Endothelial cell of umbilical vein (primary cell): ENCODE measurements around the gene CELF2. TPM values are rescaled to one million over a fixed set of nuclear protein-coding genes. Genes with fewer than 3 reads are reported as not detected.
"Not testable (repeated sequence)": the region's sequence is repeated elsewhere in the genome, so short reads cannot be mapped to it uniquely, and the experiment has no call there.

Source experiments
- BruUV-seq: library from RNA; stranded (reverse); fragments of 400-500 nt; replicated peaks from 2 replicates; lab custom pipeline; 2021; lab: Mats Ljungman, UMichigan
- CTCF ChIA-PET: fragments of 300-600, 350-600 bp; sonication (Branson Sonifier 250); formaldehyde crosslinking; loops from one replicate; lab custom pipeline; 2021; ENCODE audit warnings: antibody characterized with exemption, inconsistent platforms; lab: Charles Lee
- POLR2A ChIA-PET: fragments of 300-600, 350-600 bp; sonication (Branson Sonifier 250); formaldehyde crosslinking; loops from one replicate; lab custom pipeline; 2021; ENCODE audit warnings: antibody characterized with exemption, inconsistent platforms; lab: Charles Lee
- DNase-seq: peaks from one replicate; pipeline ENCODE4 v3.0.0-alpha.2; 2011; ENCODE audit warnings: low read depth, low spot score
- FAIRE-seq: peaks from 2 replicates; lab custom pipeline; 2011; peaks lifted over from hg19 to GRCh38; lab: Jason Lieb, UNC
- H2AFZ ChIP-seq: 2 replicates; pipeline ENCODE4 v1.6.0; 2012; ENCODE audit warnings: low read depth, low read length, control low read depth, inconsistent platforms
- H3K27ac ChIP-seq: 2 replicates; pipeline ENCODE4 v1.5.1; 2011; ENCODE audit warnings: low read depth, mild to moderate bottlenecking, control low read depth, low read length, moderate library complexity; ENCODE audit not compliant: insufficient read depth
- H3K27me3 ChIP-seq, 2 experiments: 2 replicates each; pipeline versions ENCODE4 v1.6.0 to v1.6.1; 2011; ENCODE audit warnings: low read length in 2 of 2, mixed read lengths in 1 of 2; ENCODE audit not compliant: control insufficient read depth in 2 of 2, insufficient read depth in 2 of 2
- H3K36me3 ChIP-seq, 2 experiments: 2 replicates in 1 of 2; 3 replicates in 1 of 2; pipeline ENCODE4 v1.5.1; 2011; ENCODE audit warnings: low read length in 2 of 2, mild to moderate bottlenecking in 1 of 2, moderate library complexity in 1 of 2; ENCODE audit not compliant: control insufficient read depth in 2 of 2, insufficient read depth in 2 of 2; ENCODE audit errors: extremely low read depth in 1 of 2
- H3K4me1 ChIP-seq: 3 replicates; pipeline ENCODE4 v1.5.1; 2011; ENCODE audit warnings: mild to moderate bottlenecking, low read length; ENCODE audit not compliant: control insufficient read depth, insufficient read depth; ENCODE audit errors: extremely low read depth
- H3K4me2 ChIP-seq: 2 replicates; pipeline ENCODE4 v1.6.1; 2011; ENCODE audit warnings: low read length, control low read depth, mixed read lengths; ENCODE audit not compliant: insufficient read depth
- H3K4me3 ChIP-seq, 3 experiments: fragments of 200-600 bp in 1 of 3; sonication (generic), shearing (Covaris generic) in 1 of 3; replicated peaks in 1 of 3; 2 replicates each; pipeline ENCODE4 v1.5.1; 2011 to 2016; ENCODE audit warnings: control low read depth in 3 of 3, low read length in 3 of 3, mild to moderate bottlenecking in 2 of 3, inconsistent platforms in 1 of 3, low read depth in 1 of 3, moderate library complexity in 1 of 3; ENCODE audit not compliant: insufficient read depth in 1 of 3
- H3K79me2 ChIP-seq: 2 replicates; pipeline ENCODE4 v1.6.0; 2012; ENCODE audit warnings: low read length, inconsistent platforms; ENCODE audit not compliant: control insufficient read depth, insufficient read depth
- H3K9ac ChIP-seq: replicated peaks from 2 replicates; pipeline ENCODE3; 2011; ENCODE audit warnings: low read length, control low read depth; ENCODE audit not compliant: insufficient read depth; ENCODE audit errors: extremely low read depth
- H3K9me1 ChIP-seq: replicated peaks from 3 replicates; pipeline ENCODE4 v1.6.0; 2011; ENCODE audit warnings: mild to moderate bottlenecking, low read length; ENCODE audit not compliant: control insufficient read depth, insufficient read depth; ENCODE audit errors: extremely low read depth
- H3K9me3 ChIP-seq: replicated peaks from 2 replicates; pipeline ENCODE4 v1.5.1; 2012; ENCODE audit warnings: low read length, inconsistent platforms; ENCODE audit not compliant: control insufficient read depth, insufficient read depth
- H4K20me1 ChIP-seq: replicated peaks from 2 replicates; pipeline ENCODE3; 2011; ENCODE audit warnings: mild to moderate bottlenecking, low read length; ENCODE audit not compliant: control insufficient read depth, insufficient read depth; ENCODE audit errors: extremely low read depth
- CTCF ChIP-seq, 2 donors: IDR thresholded peaks; 1 replicate in 1 of 2; 2 replicates in 1 of 2; pipeline ENCODE4 v1.5.1; 2011; ENCODE audit warnings: low read length in 2 of 2, mild to moderate bottlenecking in 2 of 2, moderate library complexity in 2 of 2, control low read depth in 1 of 2, inconsistent platforms in 1 of 2, low read depth in 1 of 2; ENCODE audit not compliant: insufficient read depth in 1 of 2; ENCODE audit errors: extremely low read depth in 1 of 2
- dilution Hi-C: fragments of 300-500 bp; cut with MboI; formaldehyde crosslinking; loops from one replicate; pipeline ENCODE4 v1.15.0; 2019; ENCODE audit warnings: low sequenced_read_pairs; ENCODE audit not compliant: extremely low pct_ligation_motif_present
- intact Hi-C: fragments of 100-400 bp; cut with micrococcal nuclease; formaldehyde crosslinking; loops from one replicate; pipeline ENCODE4 v1.10.0; 2022
- polyA plus RNA-seq, 4 experiments: library from polyadenylated mRNA; depleted of rRNA in 3 of 4; stranded (reverse) in 3 of 4; unstranded in 1 of 4; fragments of >200 nt; gene quantifications; 2 replicates each; pipeline versions ENCODE4 v1.2.1 to v1.2.3, GENCODE V29; 2011 to 2012; ENCODE audit warnings: missing spikeins in 1 of 4
- total RNA-seq: library from RNA; stranded (reverse); gene quantifications from 2 replicates; pipeline ENCODE4 v1.2.3, GENCODE V29; 2021

The CELF2 gene
- total and polyA plus RNA-seq, 2 donors (not counting 3 experiments of a cell fraction or from before 2014, with no cell fraction given): 21.6 to 42.6 TPM

- Histone ChIP-seq H3K4me3 (no peak overlapping the region), H3K4me2 (no peak overlapping the region), H3K27me3 (no peaks in the 10 kb centered on the region), H3K4me1 (no peaks in the 10 kb centered on the region), H3K79me2 (no peaks in the 10 kb centered on the region), H3K27ac (no peak overlapping the region), H4K20me1 (no peaks in the 10 kb centered on the region), H2AFZ (no peak overlapping the region), H3K9me3 (no peaks in the 10 kb centered on the region), H3K9ac (no peak overlapping the region), H3K36me3 (no peaks in the 10 kb centered on the region), H3K9me1 (no peaks in the 10 kb centered on the region)
- CTCF ChIA-PET: no interaction called here
- intact Hi-C loops: no loop called here
- POLR2A ChIA-PET: no interaction called here
- DNase-seq (no peak), FAIRE-seq (no peak)
- dilution Hi-C loops: no loop called here
- no TSS peak for BruUV-seq
- no peak for TF ChIP-seq CTCF (IDR thresholded peaks at IDR 0.05; ENCODE audit: extremely low read depth in 1 of 2, insufficient read depth in 1 of 2, low read depth in 1 of 2, low read length in 2 of 2)
Measured at GRCh38 chr10:11364241-11364640, 346.6 kb downstream of the CELF2 start.

- POLR2A ChIA-PET, H3K9ac ChIP-seq, H3K79me2 ChIP-seq, H3K27ac ChIP-seq, H4K20me1 ChIP-seq, CTCF ChIA-PET, H3K27me3 ChIP-seq, H3K36me3 ChIP-seq, H3K9me3 ChIP-seq, intact Hi-C loops, BruUV-seq, FAIRE-seq, H3K9me1 ChIP-seq, DNase-seq, H3K4me3 ChIP-seq, H3K4me2 ChIP-seq, dilution Hi-C loops, H3K4me1 ChIP-seq, H2AFZ ChIP-seq: not testable (repeated sequence)
Measured at GRCh38 chr10:11366889-11367288, 349.2 kb downstream of the CELF2 start.
